Ishikawa (cell line): ENCODE data around the gene SLC7A6.

Experiments
- CEBPB ChIP-seq: IDR thresholded peaks from 2 replicates; pipeline ENCODE4 v1.6.1; 2012
- RAD21 ChIP-seq: IDR thresholded peaks from 2 replicates; pipeline ENCODE4 v1.6.1; 2012; ENCODE audit warnings: low read depth
- TAF1 ChIP-seq: IDR thresholded peaks from 2 replicates; pipeline ENCODE4 v1.6.1; 2012; ENCODE audit warnings: low read depth, mild to moderate bottlenecking
- YY1 ChIP-seq: IDR thresholded peaks from 2 replicates; pipeline ENCODE4 v1.6.1; 2012; ENCODE audit warnings: low read depth
- TF ChIP-seq, protein P1 (sequence below): IDR thresholded peaks from 2 replicates; pipeline ENCODE4 v1.6.1; 2012; ENCODE audit warnings: low read depth, mild to moderate bottlenecking

DNA sequence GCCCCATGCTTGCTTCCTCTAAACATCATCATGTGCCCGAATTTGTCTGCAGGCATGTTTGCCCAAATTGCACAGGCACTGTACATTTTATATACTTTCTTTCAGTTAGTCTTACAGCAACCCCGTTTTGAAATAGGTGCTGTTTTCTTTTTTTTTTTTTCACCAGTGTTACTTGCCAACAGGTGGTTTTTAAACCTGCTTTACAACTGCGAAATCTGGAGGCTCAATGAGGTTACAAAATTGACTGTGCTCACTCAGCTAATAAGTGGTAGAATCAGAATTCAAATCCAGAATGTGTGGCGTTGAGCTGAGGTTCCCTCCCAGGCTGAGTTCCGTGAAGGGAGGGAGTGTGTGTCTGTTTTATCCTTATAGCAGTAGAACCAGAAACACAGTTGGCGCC lies 13.4 kb upstream of the SLC7A6 start:
- TF ChIP-seq CEBPB (no peak), RAD21 (no peak), TAF1 (no peak), YY1 (no peak)
- TF ChIP-seq, protein P1, sequence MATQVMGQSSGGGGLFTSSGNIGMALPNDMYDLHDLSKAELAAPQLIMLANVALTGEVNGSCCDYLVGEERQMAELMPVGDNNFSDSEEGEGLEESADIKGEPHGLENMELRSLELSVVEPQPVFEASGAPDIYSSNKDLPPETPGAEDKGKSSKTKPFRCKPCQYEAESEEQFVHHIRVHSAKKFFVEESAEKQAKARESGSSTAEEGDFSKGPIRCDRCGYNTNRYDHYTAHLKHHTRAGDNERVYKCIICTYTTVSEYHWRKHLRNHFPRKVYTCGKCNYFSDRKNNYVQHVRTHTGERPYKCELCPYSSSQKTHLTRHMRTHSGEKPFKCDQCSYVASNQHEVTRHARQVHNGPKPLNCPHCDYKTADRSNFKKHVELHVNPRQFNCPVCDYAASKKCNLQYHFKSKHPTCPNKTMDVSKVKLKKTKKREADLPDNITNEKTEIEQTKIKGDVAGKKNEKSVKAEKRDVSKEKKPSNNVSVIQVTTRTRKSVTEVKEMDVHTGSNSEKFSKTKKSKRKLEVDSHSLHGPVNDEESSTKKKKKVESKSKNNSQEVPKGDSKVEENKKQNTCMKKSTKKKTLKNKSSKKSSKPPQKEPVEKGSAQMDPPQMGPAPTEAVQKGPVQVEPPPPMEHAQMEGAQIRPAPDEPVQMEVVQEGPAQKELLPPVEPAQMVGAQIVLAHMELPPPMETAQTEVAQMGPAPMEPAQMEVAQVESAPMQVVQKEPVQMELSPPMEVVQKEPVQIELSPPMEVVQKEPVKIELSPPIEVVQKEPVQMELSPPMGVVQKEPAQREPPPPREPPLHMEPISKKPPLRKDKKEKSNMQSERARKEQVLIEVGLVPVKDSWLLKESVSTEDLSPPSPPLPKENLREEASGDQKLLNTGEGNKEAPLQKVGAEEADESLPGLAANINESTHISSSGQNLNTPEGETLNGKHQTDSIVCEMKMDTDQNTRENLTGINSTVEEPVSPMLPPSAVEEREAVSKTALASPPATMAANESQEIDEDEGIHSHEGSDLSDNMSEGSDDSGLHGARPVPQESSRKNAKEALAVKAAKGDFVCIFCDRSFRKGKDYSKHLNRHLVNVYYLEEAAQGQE, result no peak
